ENCODE measurements around the gene AKAP12.
"Not testable (repeated sequence)": the region's sequence is repeated elsewhere in the genome, so short reads cannot be mapped to it uniquely, and the experiment has no call there.

Gene AKAP12

DNA sequence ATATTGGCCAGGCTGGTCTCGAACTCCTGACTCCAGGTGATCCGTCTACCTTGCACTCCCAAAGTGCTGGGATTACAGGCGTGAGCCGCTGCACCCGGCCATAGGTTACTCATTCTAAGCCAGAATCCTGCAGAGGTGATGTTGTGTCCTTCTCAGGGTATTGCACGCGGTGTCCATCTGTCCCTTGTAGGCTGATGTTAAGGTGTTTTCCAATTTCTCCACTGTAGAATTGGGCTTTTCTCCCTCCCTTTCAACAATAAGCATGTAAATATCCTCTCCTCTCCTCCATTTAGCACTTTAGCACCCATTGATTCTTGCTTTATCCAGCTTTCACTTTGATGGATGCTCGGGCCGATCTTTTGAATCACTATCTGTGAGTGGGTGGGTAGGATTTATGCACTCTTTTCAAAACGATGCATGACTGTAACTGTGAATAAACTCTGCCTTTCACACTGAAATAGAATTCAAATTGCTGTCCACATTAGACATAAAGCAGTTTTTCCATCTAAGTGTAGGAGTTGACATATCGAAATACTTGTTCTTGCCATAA lies 99.0 kb downstream of the AKAP12 start:
- Mint-ChIP-seq H3K27me3 (ENCODE audit: low read depth) (no peaks in the 10 kb centered on the region), H3K4me3 (no peak overlapping the region), H3K4me1 (peaks cover 30% of the 10 kb centered on the region), H3K36me3 (ENCODE audit: low read depth) (peaks cover 48% of the 10 kb centered on the region), H3K27ac (peak overlapping the region; percentile 24 to 49 (median 46)), H3K9me3 (no peaks in the 10 kb centered on the region)
- TF ChIP-seq, protein P1, sequence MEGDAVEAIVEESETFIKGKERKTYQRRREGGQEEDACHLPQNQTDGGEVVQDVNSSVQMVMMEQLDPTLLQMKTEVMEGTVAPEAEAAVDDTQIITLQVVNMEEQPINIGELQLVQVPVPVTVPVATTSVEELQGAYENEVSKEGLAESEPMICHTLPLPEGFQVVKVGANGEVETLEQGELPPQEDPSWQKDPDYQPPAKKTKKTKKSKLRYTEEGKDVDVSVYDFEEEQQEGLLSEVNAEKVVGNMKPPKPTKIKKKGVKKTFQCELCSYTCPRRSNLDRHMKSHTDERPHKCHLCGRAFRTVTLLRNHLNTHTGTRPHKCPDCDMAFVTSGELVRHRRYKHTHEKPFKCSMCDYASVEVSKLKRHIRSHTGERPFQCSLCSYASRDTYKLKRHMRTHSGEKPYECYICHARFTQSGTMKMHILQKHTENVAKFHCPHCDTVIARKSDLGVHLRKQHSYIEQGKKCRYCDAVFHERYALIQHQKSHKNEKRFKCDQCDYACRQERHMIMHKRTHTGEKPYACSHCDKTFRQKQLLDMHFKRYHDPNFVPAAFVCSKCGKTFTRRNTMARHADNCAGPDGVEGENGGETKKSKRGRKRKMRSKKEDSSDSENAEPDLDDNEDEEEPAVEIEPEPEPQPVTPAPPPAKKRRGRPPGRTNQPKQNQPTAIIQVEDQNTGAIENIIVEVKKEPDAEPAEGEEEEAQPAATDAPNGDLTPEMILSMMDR (IDR thresholded peaks at IDR 0.05; ENCODE audit: unreplicated experiment in 3 of 3), result no peak

DNA sequence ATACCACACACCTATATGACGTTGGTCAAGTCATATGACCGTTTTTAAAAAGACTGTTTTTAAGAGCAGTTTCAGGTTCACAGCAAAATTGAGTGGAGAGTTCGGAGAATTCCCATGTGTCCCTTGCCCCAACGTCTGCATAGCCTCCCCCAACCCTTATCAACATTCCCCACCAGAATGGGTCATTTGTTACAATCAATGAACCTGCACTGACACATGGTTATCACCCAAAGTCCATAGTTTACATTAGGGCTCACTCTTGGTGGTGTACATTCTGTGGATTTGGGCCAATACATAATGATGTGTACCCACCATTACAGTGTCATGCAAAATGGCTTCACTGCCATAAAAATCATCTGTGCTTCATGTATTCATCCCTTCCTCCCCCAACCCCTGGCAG lies 99.6 kb downstream of the AKAP12 start:
- H3K4me3 Mint-ChIP-seq, result peak overlapping the region in 1 of 3 experiments; percentile 17
- H3K36me3 Mint-ChIP-seq (ENCODE audit: low read depth), result peaks cover 50% of the 10 kb centered on the region
- H3K27ac Mint-ChIP-seq, result peak overlapping the region; percentile 24 to 49 (median 46)
- no peaks in the 10 kb centered on the region for H3K27me3 Mint-ChIP-seq (ENCODE audit: low read depth)
- TF ChIP-seq, protein P1 (IDR thresholded peaks at IDR 0.05; ENCODE audit: unreplicated experiment in 3 of 3), result no peak
- no peaks in the 10 kb centered on the region for H3K9me3 Mint-ChIP-seq
- peaks cover 27% of the 10 kb centered on the region for H3K4me1 Mint-ChIP-seq

DNA sequence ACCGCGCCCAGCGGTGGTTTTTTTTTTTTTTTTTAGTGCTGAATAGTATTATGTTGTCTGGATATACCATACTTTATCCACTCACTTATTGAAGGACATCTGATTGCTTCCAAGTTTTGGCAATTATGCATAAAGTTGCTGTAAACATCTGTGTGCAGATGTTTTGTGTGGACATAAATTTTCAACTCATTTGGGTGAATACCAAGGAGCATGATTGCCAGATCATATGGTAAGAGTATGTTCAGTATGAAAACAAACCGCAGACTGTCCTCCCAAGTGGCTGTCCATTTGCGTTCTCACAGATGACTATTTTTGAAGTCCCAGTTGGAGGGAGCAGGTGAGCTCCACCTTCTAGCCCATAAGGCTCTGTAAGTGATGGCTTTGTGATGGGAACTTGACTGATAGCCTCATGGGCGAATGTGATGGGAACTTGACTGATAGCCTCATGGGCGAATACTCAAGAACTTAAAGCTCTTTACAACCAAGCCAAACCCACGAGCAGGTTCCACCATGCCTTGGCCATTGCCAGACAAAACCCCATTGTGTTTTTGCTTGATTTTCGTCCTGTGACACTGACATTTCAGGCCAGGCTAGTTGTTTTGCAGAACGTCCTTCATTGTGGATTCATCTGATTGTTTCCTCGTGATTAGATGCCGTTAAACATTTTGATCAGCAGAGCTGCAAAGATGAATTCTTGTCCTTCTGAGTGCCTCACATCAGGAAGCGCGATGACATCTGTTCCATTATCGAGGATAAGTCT lies 100.6 kb downstream of the AKAP12 start:
- Mint-ChIP-seq H3K9me3 (no peaks in the 10 kb centered on the region), H3K36me3 (ENCODE audit: low read depth) (peaks cover 45% of the 10 kb centered on the region), H3K27me3 (ENCODE audit: low read depth) (no peaks in the 10 kb centered on the region), H3K4me1 (peaks cover 21% of the 10 kb centered on the region), H3K27ac (peak overlapping the region in 1 of 3 experiments; percentile 24), H3K4me3 (no peak overlapping the region)
- TF ChIP-seq, protein P1 (IDR thresholded peaks at IDR 0.05; ENCODE audit: unreplicated experiment in 3 of 3), result no peak

DNA sequence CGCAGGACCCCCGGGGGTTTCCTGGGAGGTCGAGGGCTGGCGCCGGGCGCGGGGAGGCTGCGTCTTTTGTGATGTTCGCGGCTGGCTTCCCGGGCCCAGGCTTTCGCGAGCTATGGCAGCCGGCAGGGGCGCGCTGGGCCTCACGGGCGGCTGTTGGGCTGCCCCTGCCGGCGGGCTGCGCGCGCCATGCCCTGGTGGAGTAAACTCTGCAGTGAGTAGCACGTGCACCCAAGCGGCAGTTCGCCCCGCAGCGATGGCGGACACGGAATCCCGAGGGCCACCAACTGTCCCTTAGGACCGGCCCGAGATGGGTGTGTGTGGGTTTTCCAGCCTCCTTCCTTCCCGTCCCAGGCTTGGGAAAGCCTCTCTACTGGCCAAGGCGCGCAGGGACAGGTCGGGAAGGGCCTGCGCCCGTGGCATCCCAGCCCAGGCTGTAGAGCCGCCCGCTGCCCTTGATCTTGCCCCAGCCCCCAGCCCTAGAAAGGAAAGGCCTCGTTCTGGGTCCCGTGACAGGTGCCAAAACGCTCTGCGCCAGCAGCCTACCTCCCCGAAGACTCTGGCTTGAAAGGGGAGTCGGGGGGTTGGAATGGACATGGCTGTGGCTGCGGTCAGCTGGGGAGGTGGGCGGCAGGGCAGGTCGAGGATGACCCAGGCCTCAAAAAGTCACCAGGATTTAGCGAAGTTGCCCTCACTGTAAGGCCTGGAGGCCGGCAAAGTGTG lies 101.9 kb downstream of the AKAP12 start:
- no peaks in the 10 kb centered on the region for H3K27me3 Mint-ChIP-seq (ENCODE audit: low read depth)
- H3K36me3 Mint-ChIP-seq (ENCODE audit: low read depth), result peaks cover 46% of the 10 kb centered on the region
- no peak overlapping the region for H3K27ac Mint-ChIP-seq
- peaks cover 28% of the 10 kb centered on the region for H3K4me1 Mint-ChIP-seq
- TF ChIP-seq, protein P1 (IDR thresholded peaks at IDR 0.05; ENCODE audit: unreplicated experiment in 3 of 3), result no peak
- H3K4me3 Mint-ChIP-seq, result no peak overlapping the region
- no peaks in the 10 kb centered on the region for H3K9me3 Mint-ChIP-seq

DNA sequence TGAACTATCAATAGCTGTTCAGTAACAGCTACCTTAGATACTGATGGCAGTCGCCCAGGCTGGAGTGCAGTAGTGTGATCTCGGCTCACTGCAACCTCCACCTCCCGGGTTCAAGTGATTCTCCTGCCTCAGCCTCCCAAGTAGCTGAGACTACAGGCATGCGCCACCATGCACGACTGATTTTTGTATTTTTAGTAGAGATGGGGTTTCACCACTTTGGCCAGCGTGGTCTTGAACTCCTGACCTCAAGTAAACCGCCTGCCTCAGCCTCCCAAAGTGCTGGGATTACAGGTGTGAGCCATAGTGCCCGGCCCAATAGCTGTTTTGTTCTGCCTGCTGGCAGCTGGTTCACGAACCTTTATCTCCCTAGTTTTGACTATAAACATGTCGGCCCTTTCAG lies 103.0 kb downstream of the AKAP12 start:
- not testable (repeated sequence) for H3K9me3 Mint-ChIP-seq, H3K4me3 Mint-ChIP-seq, H3K27ac Mint-ChIP-seq

DNA sequence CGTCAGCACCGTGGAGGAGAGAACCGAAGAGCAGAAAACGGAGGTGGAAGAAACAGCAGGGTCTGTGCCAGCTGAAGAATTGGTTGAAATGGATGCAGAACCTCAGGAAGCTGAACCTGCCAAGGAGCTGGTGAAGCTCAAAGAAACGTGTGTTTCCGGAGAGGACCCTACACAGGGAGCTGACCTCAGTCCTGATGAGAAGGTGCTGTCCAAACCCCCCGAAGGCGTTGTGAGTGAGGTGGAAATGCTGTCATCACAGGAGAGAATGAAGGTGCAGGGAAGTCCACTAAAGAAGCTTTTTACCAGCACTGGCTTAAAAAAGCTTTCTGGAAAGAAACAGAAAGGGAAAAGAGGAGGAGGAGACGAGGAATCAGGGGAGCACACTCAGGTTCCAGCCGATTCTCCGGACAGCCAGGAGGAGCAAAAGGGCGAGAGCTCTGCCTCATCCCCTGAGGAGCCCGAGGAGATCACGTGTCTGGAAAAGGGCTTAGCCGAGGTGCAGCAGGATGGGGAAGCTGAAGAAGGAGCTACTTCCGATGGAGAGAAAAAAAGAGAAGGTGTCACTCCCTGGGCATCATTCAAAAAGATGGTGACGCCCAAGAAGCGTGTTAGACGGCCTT lies 110.0 kb downstream of the AKAP12 start:
- H3K4me1 Mint-ChIP-seq, result peaks cover 14% of the 10 kb centered on the region
- H3K9me3 Mint-ChIP-seq, result no peaks in the 10 kb centered on the region
- TF ChIP-seq, protein P1 (IDR thresholded peaks at IDR 0.05; ENCODE audit: unreplicated experiment in 3 of 3), result no peak
- no peaks in the 10 kb centered on the region for H3K27me3 Mint-ChIP-seq (ENCODE audit: low read depth)
- H3K27ac Mint-ChIP-seq, result no peak overlapping the region
- H3K4me3 Mint-ChIP-seq, result no peak overlapping the region
- H3K36me3 Mint-ChIP-seq (ENCODE audit: low read depth), result peaks cover 15% of the 10 kb centered on the region

More for the DNA sequence above, 103.0 kb downstream of the AKAP12 start:
- Mint-ChIP-seq H3K4me1 (peaks cover 28% of the 10 kb centered on the region), H3K36me3 (ENCODE audit: low read depth) (peaks cover 50% of the 10 kb centered on the region)
- H3K27me3 Mint-ChIP-seq (ENCODE audit: low read depth), result not testable (repeated sequence)
